NCI-H446 treated with DMSO at 0.1 percent for 48 hours (cell line): ENCODE results near the gene NSUN3.

Source experiments
- DNase-seq: peaks from one replicate; lab custom pipeline; 2025; lab: John Stamatoyannopoulos, UW

Gene NSUN3

DNA sequence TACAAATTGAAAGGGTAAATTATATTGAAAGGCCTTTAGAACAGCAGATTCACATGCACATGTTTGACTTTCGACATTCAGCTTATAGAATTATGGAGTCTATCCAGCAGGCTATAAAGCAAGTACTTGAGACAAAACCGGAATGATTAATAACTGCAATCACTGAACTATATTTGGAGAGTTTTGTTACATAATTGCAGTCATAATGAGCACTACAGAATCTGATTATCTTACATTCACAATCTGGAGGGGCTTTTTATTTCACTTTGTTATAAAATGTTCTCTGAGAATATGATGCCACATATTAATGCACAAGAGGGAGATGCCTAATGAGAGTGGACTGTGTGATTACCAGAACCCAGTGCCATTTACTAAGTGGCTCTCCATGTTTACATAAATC lies 64.3 kb downstream of the NSUN3 start:
- peak; percentile 53 for DNase-seq

DNA sequence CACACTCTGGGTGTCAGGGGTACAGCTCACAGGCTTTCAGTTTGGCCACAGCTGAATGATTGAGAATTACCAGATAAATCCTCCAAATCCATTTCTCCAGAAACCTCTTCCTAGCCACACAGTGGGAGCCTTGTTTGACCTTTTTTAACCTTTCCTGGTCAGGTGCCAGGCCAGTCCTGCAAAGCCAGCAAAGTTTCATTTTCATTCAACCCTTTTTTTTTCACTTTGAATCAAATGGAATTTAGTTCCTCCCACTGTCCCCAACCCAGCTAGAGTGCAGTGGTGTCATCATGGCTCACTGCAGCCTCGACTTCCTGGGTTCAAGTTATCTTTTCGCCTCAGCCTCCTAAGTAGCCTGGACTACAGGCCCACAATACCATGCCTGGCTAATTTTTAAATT lies 67.8 kb downstream of the NSUN3 start:
- DNase-seq, result no peak

DNA sequence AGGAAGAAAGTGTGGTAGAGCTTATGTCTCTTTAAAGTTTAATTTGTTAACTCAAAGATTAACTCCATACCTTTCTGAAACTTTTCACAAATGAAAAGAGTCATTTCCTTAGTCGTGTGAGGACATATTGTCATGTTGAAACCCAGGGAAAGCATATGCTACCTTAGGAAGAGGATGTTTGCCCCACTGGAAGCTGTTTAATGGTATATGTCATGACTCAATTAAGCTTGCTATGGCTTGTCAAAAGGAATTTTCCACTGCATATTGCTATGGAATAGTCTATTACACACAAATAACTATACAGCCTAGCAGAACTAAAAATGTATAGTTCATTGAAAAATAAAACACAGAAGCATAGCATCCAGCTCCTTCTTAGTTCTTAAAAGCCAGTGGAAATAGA lies 69.9 kb downstream of the NSUN3 start:
- DNase-seq, result no peak

DNA sequence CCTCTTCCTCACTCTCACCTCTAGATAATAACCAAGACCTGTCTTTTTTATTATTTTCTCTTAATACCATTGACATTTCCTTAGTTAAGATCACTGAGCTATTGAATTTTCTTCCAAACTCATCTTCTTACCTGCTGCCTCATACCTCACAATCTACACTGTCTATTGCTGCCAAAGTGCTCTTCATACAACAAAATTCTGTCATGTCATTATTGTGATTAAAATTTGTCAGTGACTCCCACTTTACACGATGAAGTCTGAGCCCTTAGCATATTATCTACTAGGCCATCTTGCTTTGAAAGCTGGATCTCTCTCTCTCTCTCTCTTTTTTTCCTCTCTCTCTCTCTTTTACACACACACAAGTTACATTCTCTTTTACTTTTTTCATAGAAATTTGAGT lies 73.3 kb downstream of the NSUN3 start:
- no peak for DNase-seq

DNA sequence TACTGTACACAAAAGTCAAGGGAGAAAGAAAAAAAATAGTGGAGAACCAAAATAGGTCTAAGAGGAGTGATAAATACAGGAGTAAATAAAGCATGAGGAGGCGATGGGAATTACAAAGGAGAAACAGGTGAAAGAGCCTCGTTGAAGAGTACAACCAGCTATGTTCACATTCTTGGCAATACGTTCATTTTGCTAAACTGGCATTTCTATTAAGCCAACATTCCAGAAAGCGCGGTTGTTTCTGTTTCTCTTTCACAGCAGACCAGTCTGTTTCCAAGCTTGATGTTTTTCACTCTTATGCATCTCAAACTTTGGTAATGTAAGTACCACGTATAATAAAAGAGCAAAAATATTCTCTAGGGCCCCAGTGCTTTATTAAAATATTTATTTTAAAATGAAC lies 74.5 kb downstream of the NSUN3 start:
- no peak for DNase-seq

DNA sequence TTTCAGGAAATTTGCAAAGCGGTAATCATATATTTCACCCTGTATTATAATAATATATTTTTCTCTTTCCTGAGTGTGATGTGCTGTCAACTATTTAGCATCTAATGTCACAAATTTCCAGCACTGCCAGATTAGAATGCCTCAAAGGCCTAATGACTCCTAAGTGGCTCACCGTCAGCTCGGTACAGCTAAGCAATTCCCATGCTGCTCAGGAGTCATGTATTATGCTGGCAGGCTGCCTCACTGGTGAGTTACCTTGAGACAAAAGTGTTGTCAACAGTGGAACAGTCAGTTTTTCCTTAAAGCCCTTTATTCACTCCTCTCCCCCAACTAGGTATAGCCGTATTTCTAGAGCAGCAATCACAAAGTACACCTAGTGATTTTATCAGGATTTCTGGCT lies 83.6 kb downstream of the NSUN3 start:
- DNase-seq, result no peak

DNA sequence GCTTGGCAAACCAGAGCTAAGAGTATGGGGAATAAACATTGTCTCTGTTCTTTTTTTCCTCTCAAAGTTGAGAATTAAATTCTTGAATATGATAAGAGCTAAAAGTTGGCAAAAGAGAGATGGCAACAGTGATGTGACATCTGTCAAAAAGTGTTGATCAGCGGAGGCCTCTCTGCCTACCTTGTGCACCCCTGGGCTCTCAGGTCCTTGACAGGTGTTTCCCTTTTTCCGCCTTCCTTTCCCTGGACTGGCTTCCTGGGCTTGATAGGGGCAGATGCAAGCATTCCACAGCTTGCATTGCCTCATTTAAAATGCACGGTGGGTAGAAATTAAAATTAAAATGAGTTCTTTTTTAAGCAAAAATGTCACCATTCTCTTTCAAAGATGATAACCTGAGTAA lies 84.2 kb downstream of the NSUN3 start:
- no peak for DNase-seq

DNA sequence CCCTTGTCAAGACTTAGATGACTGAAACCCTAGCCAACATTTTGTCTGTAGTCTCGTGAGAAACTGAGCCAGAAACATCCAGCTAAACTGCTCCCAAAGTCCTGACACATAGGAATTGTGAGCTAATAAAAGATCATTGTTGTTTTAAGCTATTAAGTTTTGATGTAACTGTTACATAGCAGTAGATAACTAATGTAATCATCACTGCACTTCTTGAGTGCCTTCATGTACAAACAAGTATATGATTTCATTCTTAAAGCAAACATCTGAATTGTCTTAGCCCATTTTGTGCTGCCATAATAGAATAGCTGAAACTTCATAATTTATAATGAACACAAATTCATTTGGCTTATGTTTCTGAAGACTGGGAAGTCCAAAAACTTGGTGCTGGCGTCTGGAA lies 87.3 kb downstream of the NSUN3 start:
- DNase-seq, result no peak

DNA sequence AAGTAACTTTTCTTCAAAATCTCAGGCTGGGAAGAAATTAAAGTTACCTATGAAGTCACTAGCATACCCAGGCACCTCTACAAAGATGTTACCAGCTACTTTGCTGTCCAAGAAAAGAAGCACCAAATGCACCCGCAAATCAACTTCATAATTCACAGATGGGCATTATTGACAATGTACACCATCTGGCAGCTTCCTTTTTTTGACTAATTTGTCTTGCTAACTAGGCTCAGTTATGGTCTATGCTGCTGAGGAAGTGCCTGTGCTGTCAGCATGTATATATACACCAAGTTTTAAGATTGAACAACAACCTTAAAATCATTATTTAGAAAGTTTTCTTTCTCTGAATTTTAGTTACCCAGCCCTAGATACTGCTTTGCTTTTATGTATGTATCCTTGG lies 93.8 kb downstream of the NSUN3 start:
- DNase-seq, result peak; percentile 85

DNA sequence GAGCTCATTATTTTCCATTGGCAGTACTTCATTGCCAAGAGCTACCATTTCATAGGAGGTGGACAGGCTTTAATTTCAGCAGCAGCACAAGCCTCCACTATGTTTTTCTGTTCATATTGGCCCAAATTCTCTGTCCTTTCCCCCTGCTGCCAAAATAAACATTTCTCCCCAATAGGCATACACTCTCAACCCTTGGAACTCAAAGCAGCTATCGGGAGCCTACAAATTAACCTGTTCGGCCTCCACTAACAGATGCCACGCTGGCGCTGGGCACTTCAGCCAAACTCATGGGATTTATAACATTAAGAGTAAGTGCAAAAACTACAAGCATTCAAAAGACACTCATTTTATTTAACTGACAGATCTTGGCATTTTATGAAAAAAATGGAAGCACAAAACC lies 95.7 kb downstream of the NSUN3 start:
- DNase-seq, result peak; percentile 94

DNA sequence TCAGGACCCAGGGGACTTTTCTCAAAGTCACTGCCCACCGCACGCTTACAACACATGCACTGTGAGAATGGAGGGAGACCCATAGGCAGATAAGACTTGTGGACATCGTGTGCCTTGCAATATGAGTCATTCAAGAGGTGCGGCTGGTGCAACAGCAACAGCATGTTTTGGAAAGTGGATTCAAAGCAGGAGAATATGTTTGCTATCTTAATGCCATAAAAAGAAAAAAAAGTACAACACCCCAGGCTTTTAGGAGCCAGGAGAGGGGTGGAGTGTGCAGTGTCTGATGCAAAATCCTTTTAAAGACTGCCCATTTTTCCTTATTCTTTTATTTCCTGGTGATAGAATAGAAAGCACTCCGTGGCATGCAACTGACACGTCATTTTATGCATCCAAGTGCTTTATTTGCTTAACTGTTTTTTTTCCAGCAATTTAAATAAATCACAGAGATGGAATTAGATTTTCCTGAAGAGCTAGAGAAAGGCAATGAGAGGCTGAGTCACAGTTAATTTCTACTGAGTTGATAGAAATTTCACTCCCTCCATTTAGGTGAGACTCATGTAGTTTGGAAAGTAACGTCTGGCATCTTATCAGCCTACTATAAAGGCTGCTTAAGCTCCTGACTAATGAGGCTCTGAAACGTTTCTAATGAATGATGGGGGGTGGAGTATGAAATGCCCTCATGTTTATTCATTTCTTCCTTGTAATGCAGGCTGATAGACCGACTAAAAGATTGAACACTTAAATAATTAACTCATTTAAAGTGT lies 96.4 kb downstream of the NSUN3 start:
- DNase-seq, result peak; percentile 87

DNA sequence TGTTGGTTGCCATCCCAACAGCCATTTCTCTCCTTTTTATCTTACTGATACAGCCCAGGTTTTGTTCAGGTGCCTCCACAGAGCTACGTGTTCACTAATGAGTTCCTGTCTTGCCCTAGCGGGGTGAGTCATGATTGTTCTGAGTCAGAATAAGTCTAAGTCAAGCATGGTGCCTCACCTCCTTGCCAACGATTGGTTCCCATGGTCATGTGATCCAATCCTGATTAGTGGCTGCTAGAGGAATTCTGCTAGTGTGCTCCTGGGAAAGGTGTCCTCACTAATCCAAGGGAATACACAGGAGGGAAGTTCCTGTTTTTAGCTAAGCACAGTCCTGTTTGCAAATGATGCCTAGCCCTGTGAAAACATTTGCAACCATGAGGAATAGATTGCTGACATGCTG lies 99.8 kb downstream of the NSUN3 start:
- no peak for DNase-seq

DNA sequence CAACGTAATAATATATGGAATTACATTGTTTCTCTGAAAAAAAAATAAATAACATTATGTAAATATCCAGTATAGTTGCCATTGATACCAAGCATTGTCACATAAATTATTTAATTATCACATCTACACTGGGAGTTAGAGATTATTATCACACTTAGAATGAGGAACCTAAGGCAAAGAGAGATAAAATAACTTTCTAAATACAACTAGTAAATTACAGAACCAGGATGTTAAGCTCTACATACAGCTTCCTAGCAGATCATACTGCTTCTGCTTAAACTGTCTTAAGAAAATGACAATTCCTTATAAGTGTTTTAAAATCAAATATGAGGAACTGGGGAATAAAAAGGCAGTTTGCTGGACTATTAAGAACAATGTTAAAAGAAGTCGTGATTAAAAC lies 104.5 kb downstream of the NSUN3 start:
- no peak for DNase-seq

DNA sequence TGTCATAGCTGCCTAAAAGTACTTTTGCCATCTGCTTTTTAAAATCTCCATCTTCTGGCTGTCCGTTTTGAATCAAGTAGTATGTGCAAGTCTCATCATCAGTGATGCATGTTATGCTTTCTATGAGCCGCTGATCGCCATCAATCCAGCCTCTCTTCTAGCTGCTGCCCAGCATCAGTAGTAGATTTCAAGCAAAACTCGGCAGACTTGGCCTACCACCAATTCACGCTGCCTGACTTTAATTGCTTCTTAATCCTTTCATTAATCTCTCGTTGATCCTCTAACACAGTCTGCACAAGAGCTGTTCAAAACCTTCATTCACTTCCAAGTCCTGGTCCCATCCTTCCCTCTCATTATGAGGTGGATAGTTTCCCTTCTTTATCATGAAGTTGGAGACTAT lies 104.9 kb downstream of the NSUN3 start:
- DNase-seq, result peak; percentile 78

DNA sequence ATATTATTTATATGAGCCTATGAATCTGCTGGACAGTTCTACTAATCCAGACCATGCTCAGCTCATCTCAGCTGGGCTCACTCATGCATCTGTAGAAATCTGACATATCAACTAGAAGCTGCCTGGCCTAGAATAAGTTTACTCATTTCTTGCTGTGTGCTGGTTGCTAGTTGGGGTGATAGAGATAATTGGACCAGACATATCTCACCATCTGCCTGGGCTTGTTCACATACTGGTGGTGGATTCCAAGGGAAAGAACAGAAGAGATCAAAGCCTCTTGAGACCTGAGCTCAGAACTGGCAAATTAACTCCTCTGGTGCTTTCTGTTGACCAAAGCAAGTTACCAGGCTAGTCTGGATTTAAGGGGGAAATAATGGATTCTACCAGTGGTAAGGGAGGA lies 109.1 kb downstream of the NSUN3 start:
- DNase-seq, result no peak

DNA sequence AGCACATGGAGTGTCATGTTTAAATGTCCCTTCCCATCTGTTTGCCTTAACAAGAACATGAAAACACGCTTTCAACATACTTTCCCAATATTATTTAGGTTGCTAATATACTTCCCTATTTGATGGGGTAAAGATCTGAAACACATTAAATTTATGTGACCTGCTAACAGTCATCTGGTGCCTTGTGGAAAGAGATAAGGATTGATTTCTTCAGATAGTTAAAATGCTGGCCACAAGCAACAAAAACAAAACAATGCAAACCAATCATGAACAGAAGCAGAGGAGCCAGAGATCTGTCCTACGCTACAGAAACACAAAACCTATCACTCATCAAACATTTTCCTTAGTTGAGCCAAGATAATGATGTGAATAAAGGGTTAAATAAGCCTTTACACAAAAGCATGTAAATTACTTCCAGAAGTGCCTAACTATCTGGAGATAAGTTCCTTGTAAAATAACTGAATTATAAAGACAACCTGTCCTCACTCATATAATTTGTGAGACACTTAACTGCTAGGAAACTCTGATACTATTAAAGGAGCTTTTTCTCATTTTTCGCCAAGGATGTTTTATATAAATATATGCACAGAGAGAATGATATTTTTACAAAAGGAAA lies 109.9 kb downstream of the NSUN3 start:
- no peak for DNase-seq

DNA sequence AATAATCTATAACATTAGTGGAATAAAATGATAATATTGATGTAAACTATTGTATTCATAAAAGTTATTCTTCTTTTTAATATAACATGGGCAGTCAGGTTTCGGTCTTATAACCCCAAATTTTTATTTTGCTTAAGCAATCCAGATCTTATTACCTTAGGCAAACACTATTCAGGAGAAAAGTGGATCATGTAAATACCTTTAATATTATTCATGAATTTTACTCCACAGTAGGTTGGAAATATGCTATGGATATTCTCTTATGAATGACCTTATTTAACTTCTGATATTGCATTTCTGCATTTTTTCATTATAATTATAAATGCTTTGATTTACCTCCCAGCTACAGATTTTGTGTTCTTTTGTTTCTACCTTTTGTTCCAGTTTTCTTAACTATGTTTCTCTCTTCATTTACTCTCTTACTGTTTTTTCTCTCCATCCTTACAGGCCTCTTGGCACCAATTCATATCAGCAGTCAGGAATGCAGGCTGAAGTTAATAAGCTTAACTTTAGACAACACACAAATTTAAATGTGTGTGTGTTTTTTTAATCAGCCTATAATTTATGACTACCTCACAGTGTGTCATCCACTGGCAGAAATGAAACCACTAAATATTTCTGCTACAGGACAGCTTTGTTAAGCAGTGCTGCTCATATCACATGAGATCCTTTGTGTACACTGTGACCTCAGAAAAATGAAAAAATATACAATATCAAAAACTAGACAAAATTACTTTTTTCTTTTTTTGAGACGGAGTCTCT lies 111.0 kb downstream of the NSUN3 start:
- DNase-seq, result no peak

DNA sequence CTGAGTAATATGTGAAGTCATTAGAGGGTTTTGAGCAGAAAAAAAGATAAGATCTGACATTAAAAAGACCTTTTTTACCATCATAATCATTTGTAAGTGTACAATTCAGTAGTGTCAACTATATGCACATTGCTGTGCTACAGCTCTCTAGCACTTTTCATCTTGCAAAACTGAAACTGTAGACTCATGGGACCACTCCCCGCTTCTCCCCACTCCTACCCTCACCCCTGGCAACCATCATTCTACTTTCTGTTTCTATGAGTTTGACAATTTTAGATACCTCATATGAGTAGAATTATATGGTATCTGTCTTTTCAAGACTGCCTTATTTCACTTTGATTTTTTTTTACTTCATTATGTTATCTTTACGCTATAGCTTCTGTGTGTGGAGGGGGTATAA lies 112.8 kb downstream of the NSUN3 start:
- DNase-seq, result no peak

DNA sequence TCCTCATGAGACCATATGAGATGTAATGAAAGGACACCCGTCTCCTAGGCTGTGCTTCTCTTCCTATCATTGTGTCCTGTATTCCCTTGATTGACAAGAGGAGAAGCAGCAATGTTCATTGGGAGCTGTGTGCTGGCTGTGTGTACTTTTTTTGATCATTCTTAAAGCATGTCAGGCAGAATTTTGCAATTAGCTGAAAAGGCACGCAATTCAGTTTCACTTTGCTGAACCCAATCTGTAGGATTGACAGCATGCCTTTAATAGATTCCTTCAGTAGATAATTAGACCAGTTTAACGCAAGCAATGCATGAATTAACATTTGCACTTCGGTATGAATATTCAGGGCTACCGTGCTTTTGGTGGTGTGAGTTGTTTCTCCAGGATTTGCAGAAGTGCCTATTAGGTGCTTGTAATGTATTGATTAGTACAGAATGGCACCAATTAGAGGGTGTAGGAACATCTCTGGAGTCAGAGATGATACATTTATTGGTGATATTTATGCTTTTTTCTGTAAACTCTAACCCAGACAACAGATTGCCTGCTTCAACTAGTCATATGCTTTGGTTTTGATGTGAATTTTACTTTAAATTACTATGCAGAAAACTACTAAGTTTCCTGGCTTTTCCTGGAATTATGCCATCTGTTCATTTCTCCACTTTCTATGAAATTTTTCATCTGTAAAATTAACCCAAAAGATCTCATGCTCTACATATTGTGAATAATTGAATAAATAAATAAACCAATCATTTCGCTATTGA lies 114.3 kb downstream of the NSUN3 start:
- no peak for DNase-seq
